Midbrain (tissue), 1 donor: Measurements from ENCODE around the gene RGS14.
"Not testable (repeated sequence)": the region's sequence is repeated elsewhere in the genome, so short reads cannot be mapped to it uniquely, and the experiment has no call there.

ENCODE experiments used
- DNase-seq: peaks from one replicate; lab custom pipeline; 2025; lab: John Stamatoyannopoulos, UW

The RGS14 gene

GRCh38 chr5:177364159-177364962 lies 6.6 kb downstream of the RGS14 start:
- DNase-seq, result no peak

GRCh38 chr5:177365845-177366527 lies 8.3 kb downstream of the RGS14 start:
- DNase-seq, result no peak

- DNase-seq, result no peak
Measured at GRCh38 chr5:177366528-177367322, 9.0 kb downstream of the RGS14 start.

GRCh38 chr5:177367323-177367848 lies 9.7 kb downstream of the RGS14 start:
- no peak for DNase-seq

GRCh38 chr5:177367981-177368868 lies 10.5 kb downstream of the RGS14 start:
- no peak for DNase-seq

DNA sequence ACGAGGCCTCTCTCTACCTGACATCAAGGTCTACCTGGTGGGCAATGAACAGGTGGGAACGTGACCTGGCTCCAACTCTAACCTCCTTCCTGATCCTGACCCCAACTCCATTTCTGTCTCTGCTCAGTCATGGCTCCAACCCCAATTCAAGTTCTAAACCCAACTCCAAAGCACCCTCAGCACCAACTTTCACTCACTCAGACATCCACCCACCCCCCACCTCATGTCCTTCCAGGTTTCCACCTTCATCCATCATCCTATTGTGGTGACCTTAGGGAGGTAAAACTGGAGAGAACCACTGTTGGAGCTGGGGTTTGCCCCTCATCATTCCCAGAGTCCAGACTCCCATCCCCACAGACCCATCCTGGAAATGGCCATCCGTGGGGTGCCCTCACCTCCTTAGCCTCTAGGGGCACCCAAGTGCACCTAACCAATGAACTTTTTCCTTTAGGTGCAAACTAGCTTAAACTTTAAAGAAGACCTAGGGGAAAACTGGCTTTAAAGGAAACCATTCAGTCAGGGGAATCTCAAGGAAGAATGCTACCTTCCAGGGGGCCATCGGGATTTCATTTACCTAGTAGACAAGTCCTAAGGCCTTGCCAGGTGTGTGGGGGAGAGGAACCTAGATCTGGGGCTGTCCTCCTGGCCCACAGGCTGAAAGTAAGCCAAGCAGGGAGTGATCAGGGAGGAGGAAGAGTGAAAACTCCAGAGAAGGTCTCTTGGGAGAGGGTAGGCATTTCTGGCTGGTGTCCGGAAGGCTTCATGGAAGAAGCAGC lies 11.3 kb downstream of the RGS14 start:
- DNase-seq, result no peak

GRCh38 chr5:177369645-177370440 lies 12.1 kb downstream of the RGS14 start:
- no peak for DNase-seq

GRCh38 chr5:177370488-177371119 lies 12.9 kb downstream of the RGS14 start:
- peak; percentile 15 for DNase-seq

GRCh38 chr5:177371120-177372033 lies 13.7 kb downstream of the RGS14 start:
- DNase-seq, result no peak

DNA sequence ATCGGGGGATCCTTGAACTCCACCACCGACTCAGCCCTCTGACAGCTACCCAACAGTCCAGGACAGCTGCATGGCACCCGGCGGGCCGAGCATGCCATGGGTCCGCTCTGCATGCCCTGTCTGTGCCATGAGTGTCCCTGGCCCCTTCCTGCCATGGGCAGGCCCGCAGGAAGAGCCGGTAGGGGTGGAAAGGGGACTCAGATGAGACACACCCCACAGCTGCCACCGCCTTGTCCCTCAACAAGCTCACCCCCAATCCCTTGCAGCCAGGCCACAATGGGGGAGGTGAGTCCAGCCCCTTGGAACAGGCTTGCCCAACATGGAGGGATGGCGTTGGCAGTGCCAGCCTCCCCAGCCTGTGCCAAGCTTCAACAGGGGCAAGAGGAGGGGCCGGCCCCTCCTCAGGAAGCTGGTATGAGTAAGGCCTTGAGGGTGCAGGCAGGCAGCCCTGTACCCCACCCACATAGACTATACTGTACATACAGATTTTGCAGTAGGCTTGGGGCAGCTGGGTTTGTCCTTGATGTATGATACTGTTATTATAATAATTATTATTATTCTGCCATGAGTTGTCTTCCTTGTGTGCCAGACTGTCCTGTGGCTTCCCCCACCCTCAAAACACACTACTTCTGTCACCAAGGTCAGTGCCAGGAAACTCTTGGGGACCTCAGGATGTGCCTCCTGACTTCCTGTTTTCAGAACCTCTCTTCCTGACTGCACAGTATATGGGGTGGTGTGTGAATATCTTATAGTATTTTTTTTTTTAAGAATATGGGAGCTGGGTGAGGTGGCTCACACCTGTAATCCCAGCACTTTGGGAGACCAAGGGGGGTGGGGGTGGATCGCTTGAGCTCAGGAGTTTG lies 14.5 kb downstream of the RGS14 start:
- no peak for DNase-seq

GRCh38 chr5:177372910-177373309 lies 15.2 kb downstream of the RGS14 start:
- DNase-seq, result no peak

- no peak for DNase-seq
Measured at GRCh38 chr5:177373806-177374205, 16.1 kb downstream of the RGS14 start.

DNA sequence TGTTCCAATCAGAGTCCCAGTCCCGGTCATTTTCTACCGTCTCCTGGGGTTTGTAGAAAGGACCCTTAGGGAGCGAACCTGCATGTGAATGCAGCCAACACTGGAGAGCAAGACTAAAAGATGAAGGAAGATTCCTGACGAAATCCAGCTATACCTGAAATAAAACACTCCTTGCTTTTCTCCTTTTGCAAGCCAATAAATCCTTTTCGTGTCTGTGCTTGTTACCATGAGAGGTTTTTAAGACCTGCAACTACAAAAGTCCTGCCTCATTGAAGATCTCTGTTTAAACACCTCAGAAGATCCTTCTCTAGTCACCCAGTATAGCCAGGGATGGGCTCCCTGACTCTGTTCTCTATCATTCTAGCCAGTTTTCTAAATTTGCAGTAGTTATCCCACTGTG lies 16.5 kb downstream of the RGS14 start:
- no peak for DNase-seq

DNA sequence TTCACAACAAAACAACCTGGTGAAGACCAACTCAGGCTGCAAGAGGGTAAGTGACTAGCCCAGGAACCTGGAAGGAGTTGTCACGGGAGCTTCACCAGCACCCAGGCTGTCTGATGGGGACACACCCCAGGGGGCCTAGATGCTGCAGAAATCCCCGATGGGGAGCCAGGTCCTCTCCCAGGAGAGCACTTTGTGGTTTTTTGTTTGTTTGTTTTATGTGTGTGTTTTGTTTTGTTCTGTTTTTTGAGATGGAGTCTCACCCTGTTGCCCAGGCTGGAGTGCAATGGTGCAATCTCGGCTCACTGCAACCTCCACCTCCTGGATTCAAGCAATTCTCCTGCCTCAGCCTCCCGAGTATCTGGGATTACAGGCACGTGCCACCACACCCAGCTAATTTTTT lies 17.8 kb downstream of the RGS14 start:
- not testable (repeated sequence) for DNase-seq

GRCh38 chr5:177376107-177376506 lies 18.4 kb downstream of the RGS14 start:
- DNase-seq, result no peak

GRCh38 chr5:177377851-177378776 lies 20.4 kb downstream of the RGS14 start:
- no peak for DNase-seq
